Myometrial cell (primary cell): ENCODE measurements around the gene CAPN12. TPM values are rescaled to one million over a fixed set of nuclear protein-coding genes. Genes with fewer than 3 reads are reported as not detected.

Source experiments
- total RNA-seq: library from RNA; depleted of rRNA; stranded (reverse); fragments of >200 nt; gene quantifications from 2 replicates; pipeline ENCODE4 v1.2.3, GENCODE V29; 2015

Gene CAPN12, protein sequence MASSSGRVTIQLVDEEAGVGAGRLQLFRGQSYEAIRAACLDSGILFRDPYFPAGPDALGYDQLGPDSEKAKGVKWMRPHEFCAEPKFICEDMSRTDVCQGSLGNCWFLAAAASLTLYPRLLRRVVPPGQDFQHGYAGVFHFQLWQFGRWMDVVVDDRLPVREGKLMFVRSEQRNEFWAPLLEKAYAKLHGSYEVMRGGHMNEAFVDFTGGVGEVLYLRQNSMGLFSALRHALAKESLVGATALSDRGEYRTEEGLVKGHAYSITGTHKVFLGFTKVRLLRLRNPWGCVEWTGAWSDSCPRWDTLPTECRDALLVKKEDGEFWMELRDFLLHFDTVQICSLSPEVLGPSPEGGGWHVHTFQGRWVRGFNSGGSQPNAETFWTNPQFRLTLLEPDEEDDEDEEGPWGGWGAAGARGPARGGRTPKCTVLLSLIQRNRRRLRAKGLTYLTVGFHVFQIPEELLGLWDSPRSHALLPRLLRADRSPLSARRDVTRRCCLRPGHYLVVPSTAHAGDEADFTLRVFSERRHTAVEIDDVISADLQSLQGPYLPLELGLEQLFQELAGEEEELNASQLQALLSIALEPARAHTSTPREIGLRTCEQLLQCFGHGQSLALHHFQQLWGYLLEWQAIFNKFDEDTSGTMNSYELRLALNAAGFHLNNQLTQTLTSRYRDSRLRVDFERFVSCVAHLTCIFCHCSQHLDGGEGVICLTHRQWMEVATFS
- 0.29 and 0.35 TPM in 2 replicates for total RNA-seq

DNA sequence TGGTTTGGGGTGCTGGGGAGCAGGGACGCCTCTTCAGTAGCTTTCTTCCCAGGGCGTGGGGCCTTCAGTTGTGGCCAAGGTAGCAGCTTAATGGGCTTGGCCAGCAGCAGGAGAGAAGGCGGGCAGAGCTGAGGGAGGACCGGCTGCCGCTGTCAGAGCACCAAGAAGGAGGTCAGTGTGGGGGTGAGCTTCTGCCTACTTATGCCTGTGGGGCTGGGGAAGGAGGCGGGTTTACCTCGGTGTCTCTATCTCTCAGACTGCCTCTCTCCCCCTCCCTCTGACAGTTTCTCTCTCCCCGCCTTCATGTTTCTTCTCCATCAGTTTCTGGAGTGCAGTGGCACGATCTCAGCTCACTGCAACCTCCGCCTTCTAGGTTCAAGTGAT is at the start of gene CAPN12:
TSS of gene CAPN12 (minus strand) at position 177 of the 384 bp plus-strand sequence. CDS start 309 bp downstream, outside the sequence.

DNA sequence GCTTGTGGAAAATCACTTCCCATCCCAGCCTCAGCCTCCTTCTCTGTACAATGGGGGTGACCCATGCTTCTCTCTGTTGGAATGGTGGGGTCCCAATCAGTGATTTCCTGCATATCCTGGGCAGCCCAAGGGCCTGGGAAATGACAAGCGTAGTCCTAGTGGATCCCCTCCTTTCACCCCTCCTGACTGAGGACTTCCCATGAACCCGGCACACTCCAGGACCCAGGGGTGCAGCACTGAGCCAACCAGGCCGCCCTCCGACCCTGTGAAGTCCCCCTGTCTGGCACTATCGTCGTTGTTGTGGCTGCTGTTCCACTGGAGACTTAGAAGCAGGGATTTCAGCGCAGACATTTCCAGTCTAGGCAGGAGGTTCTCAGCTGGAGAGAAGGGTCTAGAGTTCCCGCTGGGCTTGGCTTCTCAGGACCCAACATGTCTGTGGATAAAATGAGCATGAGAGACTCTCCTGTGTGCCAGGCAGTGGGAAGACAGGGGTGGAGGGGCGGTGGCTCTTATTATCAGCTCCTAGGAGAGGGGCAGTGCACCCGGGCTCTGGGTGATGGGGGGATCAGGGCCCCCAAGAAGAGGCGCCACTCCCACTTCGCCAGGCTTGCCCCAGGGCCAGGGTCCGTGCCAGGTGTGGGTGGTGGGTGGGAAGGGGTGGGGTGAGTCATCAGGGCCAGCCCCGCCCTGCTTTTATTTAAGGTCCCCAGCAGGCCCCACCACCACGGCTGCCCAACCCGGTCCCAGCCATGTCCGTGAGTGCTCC is 44.4 kb upstream of the CAPN12 start, which contains the start of gene LGALS7B:
TSS of gene LGALS7B (plus strand) at position 723 of the 766 bp plus-strand sequence. CDS start at position 750, 27 bp downstream.

DNA sequence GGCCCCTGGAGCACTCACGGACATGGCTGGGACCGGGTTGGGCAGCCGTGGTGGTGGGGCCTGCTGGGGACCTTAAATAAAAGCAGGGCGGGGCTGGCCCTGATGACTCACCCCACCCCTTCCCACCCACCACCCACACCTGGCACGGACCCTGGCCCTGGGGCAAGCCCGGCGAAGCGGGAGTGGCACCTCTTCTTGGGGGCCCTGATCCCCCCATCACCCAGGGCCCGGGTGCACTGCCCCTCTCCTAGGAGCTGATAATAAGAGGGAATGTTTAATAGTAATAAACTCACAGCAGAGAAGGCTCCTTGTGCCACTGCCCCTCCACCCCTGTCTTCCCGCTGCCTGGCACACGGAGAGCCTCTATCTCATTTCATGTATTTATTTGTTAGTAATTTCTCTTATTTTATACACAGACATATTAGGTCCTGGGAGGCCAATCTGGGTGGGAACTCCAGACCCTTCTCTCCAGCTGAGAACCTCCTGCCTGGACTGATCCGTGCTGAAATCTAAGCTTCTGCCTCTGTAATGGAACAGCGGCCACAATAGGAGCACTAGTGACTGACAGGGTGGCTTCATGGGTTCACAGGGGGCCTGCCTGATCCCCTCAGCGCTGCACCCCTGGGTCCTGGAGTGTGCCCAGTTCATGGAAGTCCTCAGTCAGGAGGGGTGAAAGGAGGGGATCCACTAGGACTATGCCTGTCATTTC is 29.3 kb upstream of the CAPN12 start, which contains the start of gene LGALS7:
TSS of gene LGALS7 (minus strand) at position 49 of the 709 bp plus-strand sequence. CDS start at position 24, 25 bp downstream.

Other genes starting within 250 kb of the CAPN12 start
- gene MAP4K1, start 126.5 kb downstream of the CAPN12 start, total RNA-seq, result 1.2 TPM in 1 of 2 replicates, not detected in the other
- gene EIF3K, start 125.3 kb downstream of the CAPN12 start, total RNA-seq, result 515 and 517 TPM in 2 replicates
- gene ACTN4, start 96.8 kb downstream of the CAPN12 start, total RNA-seq, result 411 and 523 TPM in 2 replicates
- not detected in 2 replicates for gene LGALS7, start 29.0 kb upstream of the CAPN12 start, total RNA-seq
- gene LGALS7B, start 44.7 kb upstream of the CAPN12 start, total RNA-seq, result not detected in 2 replicates
- gene LGALS4, start 68.5 kb upstream of the CAPN12 start, total RNA-seq, result not detected in 2 replicates
- gene ECH1, start 87.3 kb upstream of the CAPN12 start, total RNA-seq, result 25.3 and 49.9 TPM in 2 replicates
- gene HNRNPL, start 105.5 kb upstream of the CAPN12 start, total RNA-seq, result 314 and 362 TPM in 2 replicates
- 1.7 and 3.5 TPM in 2 replicates for gene RINL, start 133.8 kb upstream of the CAPN12 start, total RNA-seq
- 48.4 TPM in 2 replicates for gene SIRT2, start 155.1 kb upstream of the CAPN12 start, total RNA-seq
- gene NFKBIB, start 155.5 kb upstream of the CAPN12 start, total RNA-seq, result 17.5 and 23.4 TPM in 2 replicates
- gene CCER2, start 167.7 kb upstream of the CAPN12 start, total RNA-seq, result not detected in 2 replicates
- 28.8 and 36.2 TPM in 2 replicates for gene SARS2, start 186.3 kb upstream of the CAPN12 start, total RNA-seq
- 52.5 and 66.3 TPM in 2 replicates for gene MRPS12, start 186.5 kb upstream of the CAPN12 start, total RNA-seq
- gene FBXO17, start 231.3 kb upstream of the CAPN12 start, total RNA-seq, result 22.3 and 30.0 TPM in 2 replicates